PFSK-1 (cell line): ENCODE data around the gene SLC2A8.

Experiments used
- FOXP2 ChIP-seq: optimal IDR thresholded peaks from 2 replicates; pipeline ENCODE3; 2011; ENCODE audit warnings: borderline replicate concordance, control low read depth, inconsistent platforms; ENCODE audit not compliant: insufficient read depth; ENCODE audit errors: extremely low read length, extremely low read depth
- POLR2AphosphoS5 ChIP-seq: IDR thresholded peaks from 2 replicates; pipeline ENCODE4 v1.6.1; 2012; ENCODE audit warnings: low read depth, mild to moderate bottlenecking, control low read depth, low read length, moderate library complexity
- REST ChIP-seq, 2 experiments: IDR thresholded peaks; 2 replicates each; pipeline versions ENCODE4 v1.6.1 to v1.8.0; 2011 to 2012; ENCODE audit warnings: low read depth in 2 of 2, low read length in 2 of 2, control low read depth in 1 of 2, inconsistent platforms in 1 of 2, mild to moderate bottlenecking in 1 of 2, moderate library complexity in 1 of 2; ENCODE audit not compliant: insufficient read depth in 1 of 2
- SIN3A ChIP-seq: IDR thresholded peaks from 2 replicates; pipeline ENCODE4 v1.6.1; 2012; ENCODE audit warnings: mild to moderate bottlenecking, low read length, moderate library complexity, borderline replicate concordance; ENCODE audit not compliant: insufficient read depth
- TAF1 ChIP-seq: IDR thresholded peaks from 2 replicates; pipeline ENCODE4 v1.6.1; 2012; ENCODE audit warnings: low read length, control low read depth, borderline replicate concordance; ENCODE audit not compliant: insufficient read depth

SLC2A8 gene

GRCh38 chr9:127380479-127380878 lies 16.5 kb upstream of the SLC2A8 start:
- TF ChIP-seq TAF1 (no peak), FOXP2 (no peak), POLR2AphosphoS5 (no peak), REST (IDR thresholded peaks at IDR 0.05; ENCODE audit: insufficient read depth in 1 of 2, low read depth in 2 of 2, low read length in 2 of 2) (no peak), SIN3A (no peak)

- no peak for TF ChIP-seq TAF1
- TF ChIP-seq REST (IDR thresholded peaks at IDR 0.05; ENCODE audit: insufficient read depth in 1 of 2, low read depth in 2 of 2, low read length in 2 of 2), result no peak
- TF ChIP-seq SIN3A, result no peak
- no peak for TF ChIP-seq POLR2AphosphoS5
- no peak for TF ChIP-seq FOXP2
Observed at GRCh38 chr9:127382541-127382940, 14.4 kb upstream of the SLC2A8 start.

- no peak for TF ChIP-seq FOXP2
- no peak for TF ChIP-seq REST (IDR thresholded peaks at IDR 0.05; ENCODE audit: insufficient read depth in 1 of 2, low read depth in 2 of 2, low read length in 2 of 2)
- no peak for TF ChIP-seq SIN3A
- TF ChIP-seq POLR2AphosphoS5, result no peak
- no peak for TF ChIP-seq TAF1
Observed at GRCh38 chr9:127384016-127384730, 12.8 kb upstream of the SLC2A8 start.

- TF ChIP-seq POLR2AphosphoS5, result no peak
- TF ChIP-seq SIN3A, result no peak
- TF ChIP-seq TAF1, result no peak
Observed at GRCh38 chr9:127384901-127385300, 12.1 kb upstream of the SLC2A8 start.

GRCh38 chr9:127386249-127386648 lies 10.7 kb upstream of the SLC2A8 start:
- TF ChIP-seq TAF1 (no peak), POLR2AphosphoS5 (no peak), SIN3A (no peak), FOXP2 (no peak), REST (IDR thresholded peaks at IDR 0.05; ENCODE audit: insufficient read depth in 1 of 2, low read depth in 2 of 2, low read length in 2 of 2) (no peak)
